ENCODE results near the gene NAPB.

NAPB gene

DNA sequence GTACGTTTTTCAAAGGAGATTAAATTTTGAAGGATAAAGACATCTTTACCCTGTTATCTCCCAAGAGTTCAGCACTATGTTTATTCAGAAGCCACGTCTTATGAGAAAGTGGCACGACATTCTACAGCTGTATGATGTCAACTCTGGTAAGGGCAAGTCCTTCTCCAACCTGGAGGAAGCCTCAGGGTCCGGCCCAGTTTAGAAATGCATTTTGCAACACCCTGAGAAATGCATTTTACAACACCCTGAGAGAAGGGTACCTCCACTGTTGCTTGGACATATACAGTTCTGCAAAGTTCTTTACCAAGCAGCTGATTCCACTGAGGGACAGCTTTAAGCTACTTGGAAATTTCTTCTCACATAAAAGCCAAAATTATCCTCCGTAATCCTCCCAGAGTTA lies 17.5 kb downstream of the NAPB start:
- DNase-seq: no peak

- DNase-seq: no peak
These were observed 20.2 kb downstream of the NAPB start for GRCh38 chr20:23401051-23401450.

- no peak for DNase-seq
These were observed 21.6 kb downstream of the NAPB start for GRCh38 chr20:23399568-23400241.

DNA sequence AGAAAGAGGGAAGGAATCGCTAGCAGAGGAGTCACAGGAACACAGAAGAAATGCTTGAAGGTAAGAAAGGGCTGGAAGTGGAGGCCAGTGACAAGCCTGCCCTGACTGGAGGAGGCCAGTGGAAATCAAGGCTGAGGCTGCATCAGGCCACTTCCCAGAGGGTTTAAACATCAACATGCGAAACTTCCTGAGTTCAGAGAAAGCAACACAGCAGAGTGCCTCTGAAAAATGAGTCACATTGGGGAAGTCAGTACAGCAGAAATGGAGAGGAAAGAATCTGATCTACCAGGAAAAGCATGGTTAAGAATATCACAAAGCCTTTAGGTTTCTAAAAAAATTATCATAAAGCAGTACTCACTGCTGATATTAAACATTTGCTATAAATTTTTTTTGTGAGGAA lies 23.3 kb downstream of the NAPB start:
- DNase-seq: no peak

DNA sequence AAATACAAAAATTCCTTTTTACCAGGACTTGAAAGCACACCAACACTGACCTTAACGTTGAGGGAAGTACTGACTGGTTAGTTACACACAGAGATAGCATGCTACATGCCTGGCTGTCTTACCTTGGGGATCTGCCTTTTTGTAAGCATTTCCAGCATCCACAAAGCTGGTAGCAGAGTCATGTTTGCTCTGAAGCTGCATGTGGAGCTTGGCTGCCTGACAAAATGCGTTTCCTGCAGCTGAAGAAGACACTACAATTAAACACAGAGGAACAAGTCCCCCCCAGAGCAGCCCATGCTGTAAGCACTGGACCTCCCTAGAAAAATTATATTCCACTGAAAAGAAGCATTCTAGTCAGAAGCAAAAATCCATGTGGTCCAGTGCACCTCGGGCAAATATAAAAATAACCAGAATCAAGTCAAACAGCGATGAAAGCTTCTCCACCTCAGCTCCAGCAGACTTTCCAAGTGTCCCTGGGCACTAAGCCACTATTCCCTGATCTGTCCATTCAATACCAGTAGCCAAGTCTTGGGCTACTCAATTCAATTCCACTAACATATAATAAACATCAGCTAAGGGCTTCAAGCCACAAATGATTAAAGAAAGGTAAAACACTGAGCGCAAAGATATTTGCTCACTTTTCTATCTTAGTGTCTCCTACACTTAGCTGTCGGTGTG lies 24.2 kb downstream of the NAPB start:
- DNase-seq: no peak

GRCh38 chr20:23393996-23394775 lies 27.1 kb downstream of the NAPB start:
- no peak for DNase-seq

GRCh38 chr20:23391707-23392310 lies 29.5 kb downstream of the NAPB start:
- DNase-seq: no peak

GRCh38 chr20:23390091-23390774 lies 31.1 kb downstream of the NAPB start:
- DNase-seq: no peak

GRCh38 chr20:23387118-23387443 lies 34.2 kb downstream of the NAPB start:
- no peak for DNase-seq

DNA sequence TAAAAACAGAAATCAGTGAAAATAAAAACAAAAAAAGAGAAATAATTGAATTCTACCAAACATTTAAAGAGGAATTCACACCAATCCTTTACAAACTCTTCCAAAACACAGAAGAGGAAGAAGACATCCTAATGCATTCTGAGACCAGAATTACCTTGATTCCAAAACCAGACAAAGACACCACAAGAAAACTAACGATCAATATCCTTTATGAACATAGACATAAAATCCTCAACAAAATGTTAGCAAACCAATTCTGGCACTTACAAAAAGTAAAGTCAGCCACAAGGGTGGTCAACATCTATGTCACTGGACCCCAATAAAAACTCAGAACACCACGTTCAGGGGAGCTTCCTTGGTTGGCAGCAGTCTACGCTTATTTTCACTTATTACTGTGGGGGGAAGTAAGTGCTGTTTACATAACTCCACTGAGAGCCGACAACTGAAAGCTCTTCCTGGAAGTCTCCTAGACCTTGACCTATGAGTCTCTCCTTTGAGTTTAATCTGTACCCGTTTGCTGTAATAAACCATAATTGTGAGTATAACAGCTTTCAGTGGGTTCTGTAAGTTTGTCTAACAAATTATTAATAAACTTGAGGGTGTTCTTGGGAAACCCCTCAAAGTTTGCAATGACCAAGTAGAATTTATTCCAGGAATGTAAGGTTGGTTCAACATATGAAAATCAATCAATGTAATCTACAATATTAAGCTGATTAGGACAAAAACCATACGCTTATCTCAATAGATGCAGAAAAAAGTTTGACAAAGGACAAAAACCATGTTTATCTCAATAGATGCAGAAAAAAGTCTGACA lies 34.8 kb downstream of the NAPB start:
- no peak for DNase-seq

DNA sequence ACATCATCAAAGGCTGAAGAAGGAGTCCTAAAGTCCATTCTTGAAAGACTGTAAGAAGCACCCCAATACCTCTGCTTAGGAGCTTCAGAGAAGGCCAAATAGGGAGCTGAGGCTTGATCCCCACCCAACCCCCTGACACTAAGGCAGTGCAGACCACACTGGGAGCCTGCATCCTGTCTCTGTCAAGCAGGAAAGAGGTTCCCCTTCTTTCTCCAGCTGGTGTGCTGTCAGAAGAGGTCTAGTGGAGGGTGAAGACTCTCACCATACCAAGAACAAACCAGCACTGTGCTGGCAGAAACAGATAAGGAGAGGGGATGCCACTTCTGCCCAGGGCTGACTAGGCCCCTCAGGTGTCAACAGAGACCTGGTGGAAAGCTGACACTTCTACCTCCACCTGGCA lies 39.4 kb downstream of the NAPB start:
- no peak for DNase-seq

DNA sequence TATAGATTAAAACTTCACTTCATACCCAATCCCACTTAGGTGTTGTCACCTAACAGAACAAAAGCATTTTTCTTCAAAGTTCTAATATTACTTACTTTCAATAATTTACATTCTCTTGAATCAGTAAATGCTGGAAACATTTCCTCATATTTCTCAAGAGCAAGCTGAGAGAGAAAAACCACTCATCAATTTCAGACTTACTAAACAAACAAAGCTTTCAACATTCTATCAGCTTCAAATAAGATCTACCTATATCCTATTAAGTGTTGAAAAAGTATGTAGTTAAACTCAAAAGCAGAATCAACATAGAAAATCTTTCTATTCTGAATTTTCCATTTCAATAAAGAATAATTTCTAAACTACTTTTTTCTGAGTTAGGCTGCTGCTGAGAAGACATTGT lies 41.5 kb downstream of the NAPB start:
- DNase-seq: no peak

DNA sequence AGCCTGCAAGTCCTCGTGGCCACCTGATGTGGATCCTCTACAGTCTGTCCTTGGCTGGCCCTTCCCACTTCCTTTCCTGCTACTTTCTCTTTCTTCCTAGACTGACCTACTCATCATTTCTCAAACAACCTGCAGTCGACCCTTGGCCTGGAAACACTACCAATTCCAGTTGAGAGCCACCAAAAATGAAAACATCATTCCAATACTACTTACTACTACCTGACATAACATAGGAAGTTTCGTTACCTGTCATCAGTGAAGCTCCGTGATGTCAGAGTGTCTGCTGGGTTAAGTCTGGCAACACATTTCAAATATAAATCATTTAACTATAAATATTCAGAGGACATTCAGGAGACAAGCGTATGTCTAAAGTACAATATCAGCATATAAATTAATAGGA lies 45.5 kb downstream of the NAPB start:
- DNase-seq: no peak

DNA sequence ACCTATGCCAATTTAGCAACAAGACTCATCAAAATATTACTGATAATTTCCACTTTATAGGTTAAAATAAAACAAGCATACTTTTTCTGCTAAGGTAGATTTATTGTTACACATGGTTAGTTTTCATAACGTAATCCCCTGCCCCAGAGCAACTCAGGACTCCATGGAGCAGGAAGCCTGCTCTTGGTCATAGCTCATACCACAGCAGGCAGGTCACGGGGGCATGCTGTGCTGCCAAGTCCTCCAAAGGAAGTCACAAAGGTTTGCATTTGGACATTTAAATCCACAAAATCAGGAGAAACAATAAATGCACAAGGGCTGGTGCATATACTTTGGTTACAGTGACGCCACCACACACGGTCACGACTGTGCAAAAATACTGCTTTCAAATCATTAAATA lies 46.8 kb downstream of the NAPB start:
- DNase-seq: no peak

DNA sequence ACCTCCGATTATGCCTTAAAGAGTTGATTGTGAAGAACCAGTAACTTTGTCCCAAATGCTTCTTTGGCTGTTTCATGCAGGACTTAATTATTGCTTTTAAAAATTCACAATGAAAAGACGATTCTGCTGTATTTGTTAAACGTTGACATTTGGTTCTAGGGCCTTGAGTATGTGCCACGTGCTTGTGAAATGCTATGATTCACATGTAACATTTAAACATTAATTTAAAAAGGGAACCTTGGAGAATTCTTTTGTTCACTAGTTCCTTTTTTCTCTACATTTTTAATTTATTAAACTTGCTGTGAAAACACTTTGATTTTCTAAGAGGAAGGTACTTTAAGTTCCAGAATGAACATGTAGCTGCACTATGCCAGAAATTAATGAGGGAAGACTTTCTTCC lies 49.8 kb downstream of the NAPB start:
- no peak for DNase-seq

DNA sequence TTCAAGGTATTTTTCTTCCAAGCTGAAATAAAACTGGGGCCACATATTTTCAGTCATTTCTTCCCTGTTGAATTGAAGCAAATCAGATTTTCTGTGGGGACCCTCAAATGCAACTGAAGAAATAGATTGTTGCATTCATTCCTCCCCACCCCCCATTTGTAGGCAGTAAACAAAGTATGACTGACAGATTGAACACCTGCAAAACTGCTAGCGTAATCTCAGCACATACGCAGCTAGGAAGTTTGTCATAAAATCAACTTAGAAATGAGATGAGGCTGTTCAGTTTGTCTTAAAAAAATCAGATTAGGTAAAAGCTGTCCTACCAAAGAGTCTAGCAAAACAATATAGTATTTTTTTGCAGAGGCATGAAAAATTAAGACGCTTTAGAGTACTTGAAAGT lies 50.4 kb downstream of the NAPB start:
- DNase-seq: no peak

DNA sequence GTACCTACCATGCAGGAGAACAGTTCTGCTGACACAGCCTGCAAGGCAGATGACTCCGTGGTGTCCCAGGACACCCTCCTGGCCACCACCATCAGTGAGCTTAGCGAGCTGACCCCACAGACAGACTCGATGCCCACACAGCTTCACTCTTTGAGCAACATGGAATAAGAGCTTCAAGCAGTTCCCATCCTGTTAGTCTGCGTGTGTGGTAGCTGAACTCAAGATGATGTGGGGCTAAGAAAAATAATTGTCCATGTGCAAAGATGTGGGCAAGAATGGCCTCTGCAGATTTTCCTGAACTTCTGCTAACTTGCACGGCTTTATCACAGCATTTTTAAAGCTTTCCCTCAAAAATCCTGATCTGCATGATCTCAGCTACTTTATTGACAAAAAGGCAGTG lies 51.0 kb downstream of the NAPB start:
- no peak for DNase-seq

GRCh38 chr20:23369072-23369823 lies 52.0 kb downstream of the NAPB start:
- DNase-seq: no peak

DNA sequence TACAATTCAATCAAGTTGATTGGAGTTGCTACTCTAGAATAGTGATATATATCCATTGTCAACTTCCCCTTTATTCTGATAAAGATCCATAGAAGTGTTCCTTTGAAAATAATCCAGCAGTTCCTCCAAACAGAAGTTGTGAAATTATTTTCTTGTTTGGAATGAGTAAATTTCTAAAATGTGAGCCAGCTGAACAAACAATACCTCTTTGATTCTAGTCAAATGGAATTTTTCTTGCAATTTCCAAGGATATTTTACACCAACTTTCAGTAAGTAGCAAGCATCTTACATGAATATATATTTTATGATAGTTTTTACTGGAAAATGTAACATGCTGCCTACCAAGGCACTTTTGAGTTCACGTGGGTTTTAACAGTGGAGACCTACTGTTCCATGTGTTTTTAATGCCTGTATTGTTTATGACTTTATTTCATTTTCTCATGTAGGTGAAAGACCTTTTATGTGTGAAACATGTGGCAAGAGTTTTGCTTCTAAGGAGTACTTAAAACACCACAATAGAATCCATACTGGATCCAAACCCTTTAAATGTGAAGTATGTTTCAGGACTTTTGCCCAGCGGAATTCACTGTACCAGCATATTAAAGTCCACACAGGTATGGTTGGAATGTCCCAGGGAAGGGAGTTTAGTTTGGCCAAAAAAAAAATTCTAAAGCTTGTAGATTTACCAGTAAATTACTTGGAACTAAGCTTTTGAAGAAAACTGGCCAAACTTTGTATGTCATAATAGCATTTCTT lies 52.8 kb downstream of the NAPB start:
- no peak for DNase-seq

DNA sequence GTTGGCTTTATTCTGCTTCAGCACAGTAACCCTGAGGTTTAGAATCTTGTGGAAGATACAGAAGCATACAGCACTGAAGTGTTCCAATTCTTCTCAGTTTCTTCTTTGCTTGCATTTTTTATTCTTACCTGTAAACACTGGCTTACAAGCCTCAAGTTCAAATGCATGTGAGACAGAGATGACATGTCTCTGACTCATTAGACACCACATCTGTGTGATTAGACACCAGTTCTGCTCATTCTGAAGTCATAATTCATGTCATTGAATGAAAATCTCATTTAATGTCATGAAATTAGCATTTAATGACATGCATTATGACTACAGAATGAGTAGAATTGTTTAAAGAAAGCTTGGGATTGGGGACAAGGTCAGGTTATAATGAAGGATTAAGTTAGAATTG lies 53.5 kb downstream of the NAPB start:
- DNase-seq: no peak

DNA sequence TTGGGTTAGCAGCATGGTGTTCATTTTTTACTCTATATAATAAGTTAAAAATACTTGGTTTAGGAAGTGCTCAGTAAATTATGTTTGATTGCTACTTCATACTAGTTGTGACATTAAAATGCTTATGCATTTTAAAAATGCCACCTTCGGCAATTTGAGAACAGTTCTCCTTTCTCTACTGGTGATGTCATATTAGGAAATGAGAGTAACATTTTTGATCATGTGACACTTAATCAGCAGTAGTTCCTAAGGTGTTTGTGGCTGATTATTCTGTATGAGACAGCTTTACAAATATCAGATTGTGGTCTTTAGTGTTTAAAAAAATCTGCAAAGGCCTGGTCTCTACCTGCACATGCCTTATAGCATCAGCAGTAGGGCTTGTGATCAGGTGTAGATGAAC lies 54.9 kb downstream of the NAPB start:
- no peak for DNase-seq

Data from activated CD4-positive, alpha-beta T cell treated with anti-CD3 and anti-CD28 coated beads, Interleukin-2, amount 50 U/mL, for 1 hour (primary cell).